ENCODE measurements around the gene TNNI3K.

DNA sequence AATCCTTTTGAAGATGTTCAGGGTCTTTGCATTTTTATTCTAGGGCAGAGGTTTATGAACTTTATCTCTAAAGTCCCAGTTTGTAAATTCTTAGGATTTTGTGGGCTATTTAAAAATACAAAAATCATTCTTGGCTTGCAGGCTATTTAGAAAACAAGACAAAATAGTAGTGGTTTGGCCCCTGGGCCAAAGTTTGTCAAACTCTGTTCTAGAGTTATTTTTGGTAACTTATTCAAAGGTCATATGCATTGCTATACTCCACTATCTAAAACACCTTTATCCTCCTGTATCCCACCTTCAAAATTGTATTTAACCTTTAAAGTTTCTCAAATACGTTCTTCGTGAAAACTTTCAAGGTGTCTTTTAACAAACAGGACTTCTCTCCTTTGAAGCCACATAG lies 352.7 kb downstream of the TNNI3K start:
- TF ChIP-seq POLR2A (IDR thresholded peaks at IDR 0.05; ENCODE audit: low read depth, low read length) (no peak), POLR2AphosphoS5 (IDR thresholded peaks at IDR 0.05; ENCODE audit: low read depth, low read length) (no peak), TAF1 (IDR thresholded peaks at IDR 0.05; ENCODE audit: borderline replicate concordance, low read depth, low read length) (no peak)
